IMR-90 (cell line): Measurements from ENCODE around the gene S100A2. TPM values are rescaled to one million over a fixed set of nuclear protein-coding genes. Genes with fewer than 3 reads are reported as not detected.

Experiments used
- ATAC-seq: fragments of 200-7000 bp; cut with Tn5 transposase; 2 replicates; pipeline ENCODE4 v1.9.1; 2020; ENCODE audit warnings: low read depth, mild to moderate bottlenecking, moderate library complexity
- BruUV-seq: library from RNA; stranded (reverse); fragments of 400-500 nt; replicated peaks from 2 replicates; lab custom pipeline; 2021; lab: Mats Ljungman, UMichigan
- CTCF ChIA-PET: fragments of 300-600 bp; formaldehyde crosslinking; extraction: SDS; loops from one replicate; lab custom pipeline; 2021; ENCODE audit warnings: antibody characterized with exemption; lab: Yijun Ruan, JAX
- POLR2A ChIA-PET: fragments of 300-600 bp; sonication (Branson Sonifier 250); formaldehyde crosslinking; loops from one replicate; lab custom pipeline; 2022; ENCODE audit warnings: antibody characterized with exemption; ENCODE audit not compliant: unreplicated experiment; lab: Charles Lee
- DNase-seq: peaks from one replicate; pipeline ENCODE4 v3.0.0; 2013
- H2AFZ ChIP-seq: replicated peaks from 2 replicates; pipeline ENCODE3; 2013; ENCODE audit warnings: low read length, mild to moderate bottlenecking; ENCODE audit not compliant: poor library complexity
- H2AK5ac ChIP-seq: 2 replicates; pipeline ENCODE4 v1.6.1; 2013; ENCODE audit warnings: low read depth, low read length, inconsistent platforms
- H2AK9ac ChIP-seq: replicated peaks from 2 replicates; pipeline ENCODE3; 2013; ENCODE audit warnings: mild to moderate bottlenecking, low read depth, low read length, moderate library complexity; ENCODE audit not compliant: poor library complexity
- H2BK120ac ChIP-seq: 2 replicates; pipeline ENCODE4 v1.6.1; 2013; ENCODE audit warnings: low read depth, low read length, inconsistent platforms
- H2BK15ac ChIP-seq: 3 replicates; pipeline ENCODE4 v1.6.1; 2013; ENCODE audit warnings: low read depth, low read length, inconsistent platforms
- H2BK20ac ChIP-seq: 2 replicates; pipeline ENCODE4 v1.6.1; 2013; ENCODE audit warnings: low read depth, mild to moderate bottlenecking, inconsistent platforms, low read length, moderate library complexity
- H2BK5ac ChIP-seq: 2 replicates; pipeline ENCODE4 v1.6.1; 2013; ENCODE audit warnings: mild to moderate bottlenecking, low read depth, low read length, inconsistent platforms; ENCODE audit not compliant: poor library complexity, severe bottlenecking
- H3K14ac ChIP-seq: replicated peaks from 2 replicates; pipeline ENCODE4 v1.6.1; 2013; ENCODE audit warnings: low read depth, low read length, inconsistent platforms
- H3K18ac ChIP-seq: 2 replicates; pipeline ENCODE4 v1.6.1; 2013; ENCODE audit warnings: low read depth, low read length, control low read depth
- H3K23ac ChIP-seq: 2 replicates; pipeline ENCODE4 v1.6.1; 2013; ENCODE audit warnings: low read depth, low read length, inconsistent platforms
- H3K27ac ChIP-seq: 2 replicates; pipeline ENCODE4 v1.5.1; 2013; ENCODE audit warnings: mild to moderate bottlenecking, control low read depth, low read length; ENCODE audit not compliant: insufficient read depth
- H3K27me3 ChIP-seq: 2 replicates; pipeline ENCODE4 v1.6.1; 2013; ENCODE audit warnings: low read length; ENCODE audit not compliant: control insufficient read depth, insufficient read depth
- H3K36me3 ChIP-seq: 2 replicates; pipeline ENCODE4 v1.6.1; 2013; ENCODE audit warnings: low read length, mixed read lengths; ENCODE audit not compliant: control insufficient read depth, insufficient read depth
- H3K4ac ChIP-seq: 2 replicates; pipeline ENCODE4 v1.6.1; 2013; ENCODE audit warnings: low read depth, low read length, inconsistent platforms
- H3K4me1 ChIP-seq: 2 replicates; pipeline ENCODE4 v1.6.1; 2013; ENCODE audit warnings: low read length, mixed read lengths; ENCODE audit not compliant: control insufficient read depth, insufficient read depth
- H3K4me2 ChIP-seq: 2 replicates; pipeline ENCODE4 v1.6.1; 2013; ENCODE audit warnings: low read depth, mild to moderate bottlenecking, control low read depth, low read length, moderate library complexity
- H3K4me3 ChIP-seq: 2 replicates; pipeline ENCODE4 v1.5.1; 2013; ENCODE audit warnings: low read depth, mild to moderate bottlenecking, control low read depth, low read length, moderate library complexity; ENCODE audit not compliant: insufficient read depth
- H3K56ac ChIP-seq: 2 replicates; pipeline ENCODE4 v1.6.1; 2013; ENCODE audit warnings: low read length, inconsistent platforms; ENCODE audit not compliant: insufficient read depth; ENCODE audit errors: extremely low read depth
- H3K79me1 ChIP-seq, 2 experiments: 2 replicates each; pipeline ENCODE4 v1.6.1; 2013; ENCODE audit warnings: low read length in 2 of 2, inconsistent platforms in 1 of 2, low read depth in 1 of 2
- H3K9ac ChIP-seq: 2 replicates; pipeline ENCODE4 v1.6.1; 2013; ENCODE audit warnings: low read depth, low read length, control low read depth
- H3K9me1 ChIP-seq: 2 replicates; pipeline ENCODE4 v1.6.1; 2013; ENCODE audit warnings: low read length, inconsistent platforms; ENCODE audit not compliant: insufficient read depth
- H3K9me3 ChIP-seq: 2 replicates; pipeline ENCODE4 v1.6.1; 2013; ENCODE audit warnings: low read length; ENCODE audit not compliant: control insufficient read depth, insufficient read depth
- H4K20me1 ChIP-seq: 2 replicates; pipeline ENCODE4 v1.6.1; 2013; ENCODE audit warnings: low read length, inconsistent platforms; ENCODE audit not compliant: insufficient read depth
- H4K5ac ChIP-seq: 2 replicates; pipeline ENCODE4 v1.6.1; 2013; ENCODE audit warnings: mild to moderate bottlenecking, low read depth, low read length, control low read depth
- H4K8ac ChIP-seq, 2 experiments: 2 replicates each; pipeline ENCODE4 v1.6.1; 2013; ENCODE audit warnings: low read depth in 2 of 2, low read length in 2 of 2, control low read depth in 1 of 2, inconsistent platforms in 1 of 2
- H4K91ac ChIP-seq: 2 replicates; pipeline ENCODE4 v1.6.1; 2013; ENCODE audit warnings: low read depth, low read length, inconsistent platforms; ENCODE audit not compliant: insufficient read depth
- BHLHE40 ChIP-seq: fragments of 150-350 bp; IDR thresholded peaks from 2 replicates; pipeline ENCODE4 v1.6.1; 2016; ENCODE audit warnings: mild to moderate bottlenecking, low read depth, low read length
- MAFK ChIP-seq: IDR thresholded peaks from 2 replicates; pipeline ENCODE4 v1.6.1; 2012; ENCODE audit warnings: low read depth, low read length, improper control_type of control experiment
- MXI1 ChIP-seq: IDR thresholded peaks from 2 replicates; pipeline ENCODE4 v1.6.1; 2012; ENCODE audit warnings: low read depth, mild to moderate bottlenecking, low read length, moderate library complexity, borderline replicate concordance
- WGBS, 2 experiments: methylation state at CpG; one replicate each; pipeline versions ENCODE4 v1.1.5 to v1.1.7; 2013; ENCODE audit warnings: missing lambda C conversion rate in 2 of 2; ENCODE audit not compliant: insufficient read length in 1 of 2; ENCODE audit errors: extremely low coverage in 2 of 2; 5-methylcytosine and 5-hydroxymethylcytosine counted together
- dilution Hi-C: fragments of 300-500 bp; cut with HindIII; formaldehyde crosslinking; loops from one replicate; pipeline ENCODE4 v1.14.3; 2018; ENCODE audit warnings: low sequenced_read_pairs; ENCODE audit not compliant: unreplicated experiment
- in situ Hi-C: fragments of 300-500 bp; cut with MboI; formaldehyde crosslinking; loops from 3 replicates; pipeline ENCODE4 v1.14.3; 2019; ENCODE audit warnings: low sequenced_read_pairs, inconsistent platforms, mixed read lengths
- intact Hi-C: fragments of 100-400 bp; cut with micrococcal nuclease; formaldehyde crosslinking; loops from 2 replicates; pipeline ENCODE4 v1.10.0; 2022
- polyA plus RNA-seq, 3 experiments: library from polyadenylated mRNA; depleted of rRNA; stranded (reverse); fragments of >200 nt; gene quantifications; 2 replicates each; pipeline ENCODE4 v1.2.3, GENCODE V29; 2012; ENCODE audit warnings: low replicate concordance in 1 of 3
- total RNA-seq: library from RNA; depleted of rRNA; stranded (reverse); fragments of >200 nt; gene quantifications from 2 replicates; pipeline ENCODE4 v1.2.3, GENCODE V29; 2012
- TF ChIP-seq, protein P1 (sequence below): fragments of 150-350 bp; IDR thresholded peaks from 2 replicates; pipeline ENCODE4 v1.6.1; 2016; ENCODE audit warnings: low read depth, mild to moderate bottlenecking, low read length, moderate library complexity, borderline replicate concordance
- TF ChIP-seq, protein P2 (sequence below): fragments of 150-350 bp; IDR thresholded peaks from 2 replicates; pipeline ENCODE4 v1.6.1; 2017; ENCODE audit warnings: mild to moderate bottlenecking, antibody characterized with exemption, low read length, low read depth

Gene S100A2
- total and polyA plus RNA-seq, 2 of the 4 experiments (the other 2 are of a cell fraction), result 3.6 to 7.9 TPM

DNA sequence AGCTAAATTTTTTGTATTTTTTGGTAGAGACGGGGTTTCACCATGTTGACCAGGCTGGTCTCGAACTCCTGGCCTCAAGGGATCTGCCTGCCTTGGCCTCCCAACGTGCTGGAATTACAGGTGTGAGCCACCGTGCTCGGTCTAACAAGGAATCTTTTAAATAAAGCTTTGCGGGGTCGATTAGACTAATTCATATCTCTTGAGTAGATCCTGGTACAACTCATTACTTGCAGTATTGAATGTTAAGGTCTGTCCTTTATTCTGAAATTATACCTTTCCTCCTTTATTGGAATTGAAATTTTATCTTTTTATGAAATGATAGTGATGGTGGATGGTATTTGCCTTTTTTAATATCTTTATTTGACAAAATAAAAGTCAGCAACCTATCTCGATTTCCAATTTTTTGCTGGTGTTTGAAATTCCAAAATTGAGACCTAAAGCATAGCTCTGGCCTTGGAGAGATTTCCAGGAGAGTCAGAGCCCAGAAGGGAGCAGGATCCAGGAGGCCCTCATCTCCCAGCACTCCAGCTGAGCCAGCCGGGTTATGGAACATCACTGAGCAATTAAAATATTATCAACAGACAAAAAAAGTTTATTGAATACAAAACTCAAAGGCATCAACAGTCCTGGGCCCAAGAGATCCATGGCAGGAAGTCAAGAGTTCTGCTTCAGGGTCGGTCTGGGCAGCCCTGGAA lies 4.7 kb downstream of the S100A2 start:
- Histone ChIP-seq H2AK5ac (no peak overlapping the region), H4K91ac (no peak overlapping the region), H3K4me1 (peaks cover 8% of the 10 kb centered on the region), H3K18ac (no peak overlapping the region), H3K9me1 (peaks cover 11% of the 10 kb centered on the region; the same call in 1 of the 2 replicates), H3K14ac (no peak overlapping the region), H2BK15ac (no peak overlapping the region), H3K56ac (no peak overlapping the region), H3K4me3 (no peak overlapping the region), H4K8ac (no peak overlapping the region), H3K4ac (no peak overlapping the region), H3K9ac (no peak overlapping the region), H3K36me3 (no peaks in the 10 kb centered on the region), H2BK120ac (no peak overlapping the region), H3K79me1 (peaks cover 4 to 23% of the 10 kb centered on the region in 2 experiments; a peak in 3 of 4 replicates), H2AFZ (no peak overlapping the region), H3K23ac (no peak overlapping the region), H4K5ac (no peak overlapping the region), H3K27me3 (no peaks in the 10 kb centered on the region), H4K20me1 (no peaks in the 10 kb centered on the region), H3K27ac (no peak overlapping the region), H2AK9ac (no peak overlapping the region), H2BK5ac (no peak overlapping the region), H3K9me3 (no peaks in the 10 kb centered on the region), H3K4me2 (no peak overlapping the region), H2BK20ac (no peak overlapping the region)
- intact Hi-C loops, result no loop called here
- ATAC-seq (no peak), DNase-seq (no peak)
- dilution Hi-C loops, result no loop called here
- TF ChIP-seq, protein P1, sequence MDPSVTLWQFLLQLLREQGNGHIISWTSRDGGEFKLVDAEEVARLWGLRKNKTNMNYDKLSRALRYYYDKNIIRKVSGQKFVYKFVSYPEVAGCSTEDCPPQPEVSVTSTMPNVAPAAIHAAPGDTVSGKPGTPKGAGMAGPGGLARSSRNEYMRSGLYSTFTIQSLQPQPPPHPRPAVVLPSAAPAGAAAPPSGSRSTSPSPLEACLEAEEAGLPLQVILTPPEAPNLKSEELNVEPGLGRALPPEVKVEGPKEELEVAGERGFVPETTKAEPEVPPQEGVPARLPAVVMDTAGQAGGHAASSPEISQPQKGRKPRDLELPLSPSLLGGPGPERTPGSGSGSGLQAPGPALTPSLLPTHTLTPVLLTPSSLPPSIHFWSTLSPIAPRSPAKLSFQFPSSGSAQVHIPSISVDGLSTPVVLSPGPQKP, result no peak
- no peak for TF ChIP-seq MAFK
- TF ChIP-seq, protein P2, sequence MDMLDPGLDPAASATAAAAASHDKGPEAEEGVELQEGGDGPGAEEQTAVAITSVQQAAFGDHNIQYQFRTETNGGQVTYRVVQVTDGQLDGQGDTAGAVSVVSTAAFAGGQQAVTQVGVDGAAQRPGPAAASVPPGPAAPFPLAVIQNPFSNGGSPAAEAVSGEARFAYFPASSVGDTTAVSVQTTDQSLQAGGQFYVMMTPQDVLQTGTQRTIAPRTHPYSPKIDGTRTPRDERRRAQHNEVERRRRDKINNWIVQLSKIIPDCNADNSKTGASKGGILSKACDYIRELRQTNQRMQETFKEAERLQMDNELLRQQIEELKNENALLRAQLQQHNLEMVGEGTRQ, result no peak
- no peak for TF ChIP-seq MXI1
- no peak for TF ChIP-seq BHLHE40
- WGBS, 2 experiments, result no CpG with 5 or more reads among the region's 10 CpGs
- BruUV-seq, result no TSS peak
- ChIA-PET CTCF (interaction anchor here (1.0 kb wide), 1 partner anchor 28 kb away, joined by 3 read pairs; no protein-coding TSS in a partner anchor), POLR2A (no interaction called here)
- in situ Hi-C loops, result loop anchor here (10.0 kb wide), 1 partner anchor 46 kb away; no protein-coding TSS in a partner anchor
